Stimulated activated CD4-positive, alpha-beta T cell treated with anti-CD3 and anti-CD28 coated beads, Interleukin-4, amount 100 ng/mL, for 4 hours (primary cell): Measurements from ENCODE around the gene IFNK.

ENCODE experiments used
- DNase-seq, 2 experiments: peaks; one replicate each; pipeline ENCODE4 v3.0.0-alpha.2; 2020

IFNK gene

GRCh38 chr9:27573634-27574590 lies 49.8 kb downstream of the IFNK start:
- DNase-seq, result peak; percentile 83 to 98
